HG02938 (cell line): Measurements from ENCODE around the gene LRFN3.
"Not testable (repeated sequence)": the region's sequence is repeated elsewhere in the genome, so short reads cannot be mapped to it uniquely, and the experiment has no call there.

Experiments used
- ATAC-seq: cut with Tn5 transposase; IDR thresholded peaks from one replicate; pipeline ENCODE4 v1.9.1; 2021; ENCODE audit warnings: mild to moderate bottlenecking, moderate library complexity; ENCODE audit not compliant: unreplicated experiment

Gene LRFN3

DNA sequence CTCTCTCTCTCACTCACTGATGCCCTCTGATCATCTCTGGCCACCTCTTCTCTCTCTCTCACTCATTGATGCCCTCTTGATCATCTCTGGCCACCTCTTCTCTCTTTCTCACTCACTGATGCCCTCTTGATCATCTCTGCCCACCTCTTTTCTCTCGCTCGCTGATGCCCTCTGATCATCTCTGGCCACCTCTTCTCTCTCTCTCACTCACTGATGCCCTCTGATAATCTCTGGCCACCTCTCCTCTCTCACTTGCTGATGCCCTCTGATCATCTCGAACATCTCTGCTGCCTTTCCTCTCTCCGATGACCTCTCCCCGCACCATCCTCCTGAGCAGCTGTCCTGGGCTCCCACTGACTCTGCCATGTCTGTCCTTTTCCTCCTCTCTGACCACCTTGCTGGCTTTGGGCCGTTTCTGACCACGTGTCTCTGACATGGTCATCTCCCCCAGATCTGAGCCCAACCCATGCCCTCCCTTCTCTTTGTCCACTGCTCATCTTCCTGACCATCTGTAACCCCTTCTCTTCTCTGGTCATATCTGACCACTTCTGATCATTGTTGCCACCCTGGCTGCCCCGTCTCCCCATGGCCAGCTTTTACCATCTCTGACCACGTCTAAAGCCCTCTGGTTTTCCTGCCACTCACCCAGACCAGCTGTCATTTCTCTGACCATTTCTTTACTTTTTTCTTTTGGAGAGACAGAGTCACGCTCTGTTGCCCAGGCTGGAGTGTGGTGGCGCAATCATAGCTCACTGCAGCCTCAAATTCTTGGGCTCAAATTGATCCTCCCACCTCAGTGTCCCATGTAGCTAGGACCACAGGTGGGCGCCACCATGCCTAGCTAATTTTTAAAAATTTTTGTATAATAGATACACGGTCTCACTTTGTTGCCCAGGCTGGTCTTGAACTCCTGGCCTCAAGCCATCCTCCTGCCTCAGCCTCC lies 2.4 kb downstream of the LRFN3 start:
- no peak for ATAC-seq

DNA sequence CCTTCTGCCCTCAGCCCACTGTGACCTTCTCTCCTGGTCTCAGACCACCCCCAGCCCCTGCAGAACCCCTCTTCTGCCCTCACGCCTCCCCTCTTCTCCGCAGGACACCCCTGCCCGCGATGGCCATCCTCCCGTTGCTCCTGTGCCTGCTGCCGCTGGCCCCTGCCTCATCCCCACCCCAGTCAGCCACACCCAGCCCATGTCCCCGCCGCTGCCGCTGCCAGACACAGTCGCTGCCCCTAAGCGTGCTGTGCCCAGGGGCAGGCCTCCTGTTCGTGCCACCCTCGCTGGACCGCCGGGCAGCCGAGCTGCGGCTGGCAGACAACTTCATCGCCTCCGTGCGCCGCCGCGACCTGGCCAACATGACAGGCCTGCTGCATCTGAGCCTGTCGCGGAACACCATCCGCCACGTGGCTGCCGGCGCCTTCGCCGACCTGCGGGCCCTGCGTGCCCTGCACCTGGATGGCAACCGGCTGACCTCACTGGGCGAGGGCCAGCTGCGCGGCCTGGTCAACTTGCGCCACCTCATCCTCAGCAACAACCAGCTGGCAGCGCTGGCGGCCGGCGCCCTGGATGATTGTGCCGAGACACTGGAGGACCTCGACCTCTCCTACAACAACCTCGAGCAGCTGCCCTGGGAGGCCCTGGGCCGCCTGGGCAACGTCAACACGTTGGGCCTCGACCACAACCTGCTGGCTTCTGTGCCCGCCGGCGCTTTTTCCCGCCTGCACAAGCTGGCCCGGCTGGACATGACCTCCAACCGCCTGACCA lies 3.3 kb downstream of the LRFN3 start:
- no peak for ATAC-seq

DNA sequence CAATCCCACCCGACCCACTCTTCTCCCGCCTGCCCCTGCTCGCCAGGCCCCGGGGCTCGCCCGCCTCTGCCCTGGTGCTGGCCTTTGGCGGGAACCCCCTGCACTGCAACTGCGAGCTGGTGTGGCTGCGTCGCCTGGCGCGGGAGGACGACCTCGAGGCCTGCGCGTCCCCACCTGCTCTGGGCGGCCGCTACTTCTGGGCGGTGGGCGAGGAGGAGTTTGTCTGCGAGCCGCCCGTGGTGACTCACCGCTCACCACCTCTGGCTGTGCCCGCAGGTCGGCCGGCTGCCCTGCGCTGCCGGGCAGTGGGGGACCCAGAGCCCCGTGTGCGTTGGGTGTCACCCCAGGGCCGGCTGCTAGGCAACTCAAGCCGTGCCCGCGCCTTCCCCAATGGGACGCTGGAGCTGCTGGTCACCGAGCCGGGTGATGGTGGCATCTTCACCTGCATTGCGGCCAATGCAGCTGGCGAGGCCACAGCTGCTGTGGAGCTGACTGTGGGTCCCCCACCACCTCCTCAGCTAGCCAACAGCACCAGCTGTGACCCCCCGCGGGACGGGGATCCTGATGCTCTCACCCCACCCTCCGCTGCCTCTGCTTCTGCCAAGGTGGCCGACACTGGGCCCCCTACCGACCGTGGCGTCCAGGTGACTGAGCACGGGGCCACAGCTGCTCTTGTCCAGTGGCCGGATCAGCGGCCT lies 4.1 kb downstream of the LRFN3 start:
- no peak for ATAC-seq

DNA sequence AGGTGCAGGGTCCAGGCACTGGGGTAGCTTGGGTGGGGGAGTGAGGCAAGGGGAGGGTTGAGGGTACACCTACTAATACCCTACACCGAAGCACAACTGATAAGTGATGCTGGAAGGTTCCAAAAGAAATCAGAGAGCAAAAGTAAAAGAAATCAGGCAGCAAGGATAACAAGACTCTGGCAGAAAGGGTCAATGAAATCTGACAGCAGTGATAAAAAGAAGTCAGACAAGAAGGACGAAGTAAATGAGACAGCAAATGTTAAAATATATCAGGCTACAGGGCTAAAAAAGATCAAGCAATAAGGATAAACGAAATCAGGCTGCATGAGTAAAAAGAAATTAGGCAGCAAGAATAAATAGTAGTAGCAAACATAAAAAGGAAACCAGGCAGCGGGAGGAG lies 4.7 kb downstream of the LRFN3 start:
- ATAC-seq = no peak

DNA sequence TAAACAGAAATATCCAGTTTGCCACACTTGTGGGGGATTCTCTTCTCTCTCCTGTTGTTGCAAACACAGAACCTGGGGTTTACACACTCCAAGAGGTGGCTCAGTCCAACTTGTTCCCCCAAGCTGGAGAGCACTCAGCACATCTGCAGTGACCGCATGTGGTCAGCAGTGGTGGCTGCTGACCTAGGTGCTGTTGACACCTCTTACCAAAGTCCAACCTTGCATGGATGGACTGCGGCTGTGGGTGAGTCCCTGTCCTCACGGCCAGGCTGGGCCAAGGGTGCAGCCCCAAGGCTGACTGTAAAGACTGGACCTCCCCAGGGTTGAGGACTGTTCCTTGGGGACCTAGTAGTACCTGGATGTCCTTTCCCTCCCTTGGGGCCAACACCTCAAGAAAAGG lies 6.1 kb downstream of the LRFN3 start:
- no peak for ATAC-seq

DNA sequence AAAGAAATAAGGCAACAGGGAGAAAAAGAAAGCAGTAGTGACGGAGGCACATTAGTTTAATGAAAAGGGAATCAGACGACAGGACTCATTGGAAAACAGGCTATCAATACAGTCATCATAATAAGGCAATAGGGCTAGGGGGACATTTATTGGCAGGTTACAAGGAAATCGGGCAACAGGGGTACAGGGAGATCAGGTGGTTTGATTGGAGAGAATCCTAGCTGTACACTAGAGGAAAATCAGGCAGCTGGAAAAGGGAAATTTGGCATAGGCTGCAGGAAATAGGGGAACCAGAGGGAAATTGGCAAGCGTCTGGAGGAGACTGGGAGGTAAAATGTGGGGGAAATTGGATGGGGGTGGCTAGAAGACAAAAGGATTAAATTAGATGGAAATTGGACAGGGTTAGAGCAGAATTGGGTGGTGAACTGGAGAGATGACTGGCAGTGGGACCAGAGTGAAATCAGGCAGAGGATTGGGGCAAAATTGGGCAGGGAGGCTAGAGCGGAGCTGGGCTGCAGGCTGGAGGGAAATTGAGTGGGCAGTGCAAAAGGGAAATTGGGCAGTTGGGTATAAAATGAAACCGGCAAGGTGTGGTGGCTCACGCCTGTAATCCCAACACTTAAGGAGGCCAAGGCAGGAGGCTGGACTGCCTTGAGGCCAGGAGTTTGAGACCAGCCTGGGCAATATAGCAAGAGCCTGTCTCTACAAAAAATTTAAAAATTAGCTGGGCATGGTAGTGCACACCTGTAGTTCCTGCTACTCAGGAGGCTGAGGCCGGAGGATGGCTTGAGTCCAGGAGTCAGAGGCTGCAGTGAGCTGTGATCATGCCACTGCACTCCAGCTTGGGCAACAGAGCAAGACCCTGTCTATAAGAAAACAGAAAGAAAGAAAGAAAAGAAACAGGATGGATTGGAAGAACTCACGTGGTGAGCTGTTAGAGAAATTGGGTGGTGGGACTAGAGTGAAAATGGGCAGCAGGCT lies 7.4 kb downstream of the LRFN3 start:
- no peak for ATAC-seq

DNA sequence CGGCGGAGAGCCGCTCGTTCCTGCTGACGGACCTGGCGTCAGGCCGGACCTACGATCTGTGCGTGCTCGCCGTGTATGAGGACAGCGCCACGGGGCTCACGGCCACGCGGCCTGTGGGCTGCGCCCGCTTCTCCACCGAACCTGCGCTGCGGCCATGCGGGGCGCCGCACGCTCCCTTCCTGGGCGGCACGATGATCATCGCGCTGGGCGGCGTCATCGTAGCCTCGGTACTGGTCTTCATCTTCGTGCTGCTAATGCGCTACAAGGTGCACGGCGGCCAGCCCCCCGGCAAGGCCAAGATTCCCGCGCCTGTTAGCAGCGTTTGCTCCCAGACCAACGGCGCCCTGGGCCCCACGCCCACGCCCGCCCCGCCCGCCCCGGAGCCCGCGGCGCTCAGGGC lies 8.4 kb downstream of the LRFN3 start:
- no peak for ATAC-seq

DNA sequence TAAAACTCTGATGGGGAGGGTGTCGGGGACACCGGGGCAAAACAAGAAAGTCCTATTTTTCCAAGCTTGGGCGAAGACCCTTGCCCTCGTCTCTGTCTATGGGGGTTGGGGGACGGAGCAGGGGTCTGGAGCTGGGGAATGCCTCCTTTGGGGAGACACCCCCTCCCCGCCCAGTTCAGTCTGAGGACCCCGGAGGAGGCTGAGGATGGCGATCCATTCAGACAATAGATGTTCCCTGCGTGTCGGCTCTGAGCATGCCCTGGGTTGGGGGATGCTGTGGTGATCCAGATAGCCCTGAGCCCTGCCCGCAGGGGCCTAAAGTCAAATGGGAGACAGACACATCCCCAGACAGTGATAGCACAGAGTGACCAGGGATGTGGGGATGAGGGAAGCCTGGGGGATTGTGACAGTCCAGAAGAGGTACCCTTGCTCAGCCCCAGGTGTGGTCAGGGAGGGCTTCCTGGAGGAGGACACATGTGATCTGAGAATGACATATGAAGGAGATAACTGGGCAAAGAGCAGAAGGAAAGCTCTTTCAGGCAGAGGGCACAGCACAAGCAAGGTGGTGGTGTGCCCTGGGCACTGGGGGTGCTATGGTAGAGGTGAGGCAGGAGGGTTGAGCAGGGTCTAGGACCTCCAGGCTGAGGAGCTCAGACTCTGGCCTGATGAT lies 9.1 kb downstream of the LRFN3 start:
- ATAC-seq = no peak

DNA sequence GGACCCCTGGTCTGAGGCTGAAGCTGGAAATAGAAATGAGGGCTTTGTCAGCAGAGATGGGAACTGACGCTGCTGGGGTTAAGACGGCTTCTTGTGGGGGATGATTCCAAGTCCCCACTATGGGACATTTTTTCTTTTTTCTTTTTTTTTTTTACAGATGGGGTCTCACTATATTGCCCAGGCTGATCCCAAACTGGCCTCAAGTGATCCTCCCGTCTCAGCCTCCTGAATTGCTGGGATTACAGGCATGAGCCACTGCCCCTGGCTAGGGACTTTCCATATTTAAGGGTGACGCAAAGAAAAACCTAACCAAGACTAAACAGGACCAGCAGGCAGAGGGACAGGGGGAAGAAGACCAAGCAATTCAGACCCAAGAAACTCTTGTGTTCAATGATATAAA lies 10.0 kb downstream of the LRFN3 start:
- no peak for ATAC-seq

DNA sequence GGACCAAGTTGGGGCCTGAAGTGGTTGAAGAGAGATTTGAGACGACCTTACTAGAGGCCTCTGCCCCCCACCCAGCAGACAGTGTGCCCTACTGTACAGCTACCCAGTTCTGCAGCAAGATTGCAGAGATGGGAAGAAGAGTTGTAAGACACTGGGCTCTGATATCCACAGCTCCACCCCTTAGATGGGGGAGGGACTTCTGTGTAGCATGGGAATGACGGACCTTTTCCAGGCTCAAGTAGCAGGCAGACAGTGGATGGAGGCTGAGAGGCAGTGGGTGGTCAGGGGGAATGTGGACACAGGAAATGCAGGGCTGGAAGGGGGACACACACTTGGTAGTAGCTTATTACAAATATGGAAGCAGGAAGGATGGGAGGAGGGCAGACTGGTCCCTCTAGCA lies 13.0 kb downstream of the LRFN3 start:
- ATAC-seq = no peak

DNA sequence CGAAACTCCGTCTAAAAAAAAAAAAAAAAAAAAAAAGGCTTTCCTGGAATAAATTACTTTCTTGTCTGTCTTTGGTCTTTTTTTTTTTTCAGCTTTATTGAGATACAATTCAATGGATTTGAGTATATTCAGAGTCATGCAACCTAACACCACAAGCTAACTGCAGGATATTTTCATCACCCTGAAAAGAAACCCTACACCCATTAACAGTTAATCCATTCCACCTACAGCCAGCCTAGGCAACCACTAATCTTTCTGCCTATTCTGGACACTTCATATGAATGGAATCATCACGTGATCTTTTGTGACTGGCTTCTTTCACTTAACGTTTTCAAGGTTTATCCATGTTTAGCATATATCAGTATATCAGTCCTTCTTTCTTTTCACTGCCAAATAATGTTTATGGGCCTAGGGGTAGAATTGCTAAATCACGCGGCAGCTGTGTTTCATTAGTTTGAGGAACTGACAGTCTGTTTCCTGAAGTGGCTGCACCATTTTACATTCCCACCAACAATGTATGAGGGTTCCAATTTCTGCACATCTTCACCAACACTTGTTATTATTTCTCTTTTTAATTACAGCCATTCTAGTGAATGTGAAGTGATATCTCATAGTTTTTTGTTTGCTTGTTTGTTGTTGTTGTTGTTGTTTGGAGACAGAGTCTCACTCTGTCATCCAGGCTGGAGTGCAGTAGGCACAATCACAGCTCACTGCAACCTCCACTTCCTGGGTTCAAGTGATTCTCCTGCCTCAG lies 19.9 kb downstream of the LRFN3 start:
- no peak for ATAC-seq

DNA sequence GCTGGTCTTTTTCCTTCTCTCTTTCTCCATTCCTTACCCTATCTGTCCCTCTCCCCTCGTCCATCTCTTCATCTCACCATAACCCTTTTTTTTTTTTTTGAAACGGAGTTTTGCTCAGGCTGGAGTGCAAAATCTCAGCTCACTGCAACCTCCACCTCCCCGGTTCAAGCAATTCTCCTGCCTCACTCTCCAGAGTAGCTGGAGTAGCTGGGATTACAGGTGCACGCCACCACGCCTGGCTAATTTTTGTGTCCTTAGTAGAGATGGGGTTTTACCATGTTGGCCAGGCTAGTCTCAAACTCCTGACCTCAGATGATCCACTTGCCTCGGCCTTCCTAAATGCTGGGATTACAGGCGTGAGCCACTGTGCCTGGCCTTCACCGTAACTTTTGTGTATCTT lies 21.2 kb downstream of the LRFN3 start:
- ATAC-seq = not testable (repeated sequence)

DNA sequence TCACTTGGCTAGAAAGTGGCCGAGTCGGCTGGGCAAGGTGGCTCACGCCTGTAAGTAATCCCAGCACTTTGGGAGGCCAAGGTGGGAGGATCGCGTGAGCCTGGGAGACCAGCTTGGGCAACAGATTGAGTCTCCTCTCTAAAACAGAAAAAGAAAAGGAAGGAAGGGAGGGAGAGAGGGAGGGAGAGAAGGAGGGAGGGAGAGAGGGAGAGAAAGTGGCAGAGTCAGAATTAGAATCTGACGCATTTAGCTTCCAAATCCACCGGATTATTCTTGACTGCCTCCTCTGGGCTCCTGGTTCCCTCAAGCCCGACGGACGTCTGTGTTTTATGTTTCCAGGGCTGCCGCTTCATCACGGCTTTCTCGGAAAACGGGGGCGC lies 22.5 kb downstream of the LRFN3 start:
- ATAC-seq = no peak

DNA sequence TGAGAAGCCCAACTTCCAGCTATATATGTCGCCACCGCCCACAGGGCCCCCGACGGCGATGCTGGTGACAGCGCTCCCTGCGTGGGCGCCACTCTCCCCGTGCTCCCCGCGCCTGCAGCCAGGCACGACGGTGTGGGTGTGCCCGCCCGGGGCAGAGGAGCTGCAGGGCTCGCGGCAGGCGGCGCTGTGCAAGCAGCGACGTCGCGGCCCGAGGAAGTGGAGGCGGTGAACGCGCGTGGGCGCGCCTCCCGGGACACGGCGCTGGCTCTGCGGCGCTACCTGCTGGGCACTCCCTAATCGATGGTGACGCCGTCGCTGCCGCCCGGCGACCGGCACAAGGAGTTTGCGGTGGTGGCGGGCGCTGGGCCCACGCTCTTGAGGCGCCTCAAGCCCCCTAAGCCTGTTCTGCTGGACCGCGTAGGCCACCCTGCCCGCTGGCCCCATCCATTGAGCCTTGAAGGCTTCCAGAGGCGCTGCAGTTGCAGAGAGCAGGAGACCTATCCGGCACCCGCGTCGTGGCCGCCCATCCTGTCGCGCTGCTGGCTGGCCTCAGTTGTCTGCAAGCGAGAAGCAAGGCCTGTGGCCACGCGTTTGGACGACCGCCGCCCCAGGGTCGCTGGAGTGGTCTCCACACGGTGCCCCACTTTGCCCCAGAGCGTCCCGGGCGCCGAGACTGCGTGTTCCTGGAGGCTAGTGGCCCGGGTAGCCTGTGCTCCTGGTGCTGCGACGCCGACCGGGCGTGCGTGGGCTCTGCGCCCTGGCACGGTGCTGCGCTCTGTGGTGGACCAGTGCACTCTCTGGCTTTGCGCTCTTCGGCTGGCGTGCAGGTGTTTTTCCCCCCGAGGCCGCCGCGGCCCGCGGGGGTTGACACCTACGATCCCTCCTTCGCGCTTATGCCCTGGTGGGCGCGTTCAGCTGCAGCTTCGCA lies 23.1 kb downstream of the LRFN3 start:
- ATAC-seq = no peak

DNA sequence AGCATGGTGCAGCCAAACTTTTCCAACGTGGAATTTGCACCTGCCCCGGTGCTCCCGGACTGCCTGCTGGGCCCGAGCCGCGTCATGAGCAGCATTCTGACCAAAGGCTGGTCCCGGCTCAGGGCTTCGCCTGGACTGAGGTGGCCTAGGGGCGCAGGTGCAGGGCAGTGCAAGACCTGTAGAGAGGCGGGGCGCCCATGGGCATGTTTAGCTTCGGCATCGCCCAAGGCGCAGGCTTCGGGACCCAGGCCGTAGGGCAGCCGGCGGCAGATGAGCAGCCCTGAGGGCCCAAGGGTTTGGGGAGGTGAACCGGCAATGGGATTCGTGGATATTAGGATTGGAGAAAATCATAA lies 23.8 kb downstream of the LRFN3 start:
- ATAC-seq = no peak

DNA sequence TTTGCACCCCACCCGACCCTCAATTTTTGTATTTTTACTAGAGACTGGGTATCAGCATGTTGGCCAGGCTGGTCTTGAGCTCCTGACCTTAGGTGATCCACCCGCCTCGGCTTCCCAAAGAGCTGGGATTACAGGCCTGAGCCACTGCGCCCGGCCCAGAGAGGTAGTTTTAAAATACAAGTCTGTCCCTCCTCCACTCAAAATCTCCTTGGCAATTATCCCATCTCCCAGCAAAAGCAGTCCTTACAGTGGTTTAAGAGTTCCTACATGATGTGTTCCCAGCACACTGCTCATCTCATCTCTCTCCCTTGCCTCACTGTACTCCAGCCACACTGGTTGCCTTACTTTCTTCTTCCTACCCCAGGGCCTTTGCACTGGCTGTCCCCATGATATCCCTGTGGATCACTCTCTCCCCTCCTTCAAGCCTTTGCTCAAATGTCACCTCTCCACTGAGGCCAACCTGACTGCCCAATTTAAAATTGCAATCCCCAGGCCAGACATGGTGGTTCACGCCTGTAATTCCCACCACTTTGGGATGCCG lies 24.3 kb downstream of the LRFN3 start:
- ATAC-seq = no peak

DNA sequence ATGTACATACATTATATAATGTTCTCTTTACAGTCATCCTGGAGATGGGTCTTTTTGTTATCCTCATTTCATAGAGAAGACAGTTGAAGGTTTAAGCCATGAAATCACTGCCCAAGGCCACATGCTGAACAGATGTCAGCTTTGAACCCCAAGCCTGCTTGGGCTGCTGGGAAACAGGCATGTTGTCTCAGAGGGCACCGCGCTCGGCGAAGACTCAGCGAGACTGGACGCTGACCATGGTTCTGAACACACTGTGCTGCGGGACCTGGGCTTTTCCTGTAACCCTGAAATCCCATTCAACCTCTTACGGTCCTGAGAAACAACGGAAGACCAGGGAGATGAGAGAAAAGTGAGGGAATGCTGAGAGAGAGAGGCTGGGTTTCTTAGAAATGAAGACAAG lies 27.3 kb downstream of the LRFN3 start:
- no peak for ATAC-seq

DNA sequence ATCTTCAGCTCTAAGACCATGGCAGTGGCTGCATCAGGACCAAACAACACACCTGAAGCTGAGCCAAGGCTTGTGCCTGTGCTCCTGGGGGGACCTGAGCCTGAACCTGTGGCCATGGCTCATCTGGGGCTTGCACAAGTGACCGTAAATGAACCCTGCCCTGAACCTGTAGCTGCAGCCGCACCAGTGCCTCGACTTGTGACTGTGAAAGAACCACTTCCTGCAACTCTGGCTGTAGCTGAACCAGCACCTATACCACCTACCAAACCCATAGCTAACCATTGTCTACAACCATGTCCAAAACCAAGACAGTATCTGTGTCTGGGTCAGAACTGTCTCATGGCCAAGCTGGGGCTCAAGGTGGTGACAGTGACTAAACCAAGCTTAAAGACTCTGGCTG lies 30.6 kb downstream of the LRFN3 start:
- ATAC-seq = no peak
